K562 (cell line): ENCODE results near the gene PRR7. TPM values are rescaled to one million over a fixed set of nuclear protein-coding genes. Genes with fewer than 3 reads are reported as not detected.
A peak's percentile ranks its signal among the peaks of the same experiment; 100 is the strongest.

Source experiments
- CCNT2 ChIP-seq: IDR thresholded peaks from 2 replicates; pipeline ENCODE4 v1.6.1; 2011; ENCODE audit warnings: borderline replicate concordance, low read depth, mild to moderate bottlenecking, moderate library complexity, mixed read lengths, low read length; ENCODE audit not compliant: insufficient read length; ENCODE audit errors: extremely low read depth
- CHD1 ChIP-seq: fragments of 200-600 bp; sonication (generic); IDR thresholded peaks from one replicate; pipeline ENCODE4 v1.6.1; 2012; ENCODE audit warnings: mild to moderate bottlenecking, moderate library complexity, low read length, inconsistent platforms
- DLX4 ChIP-seq: fragments of 250-450 bp; sonication (Bioruptor Pico); IDR thresholded peaks from 2 replicates; pipeline ENCODE4 v1.6.1; 2021; ENCODE audit warnings: mild to moderate bottlenecking
- DMBX1 ChIP-seq: fragments of 250-450 bp; sonication (Bioruptor Pico); IDR thresholded peaks from 2 replicates; pipeline ENCODE4 v1.8.0; 2022; ENCODE audit warnings: inconsistent platforms, mild to moderate bottlenecking, moderate library complexity, borderline replicate concordance
- EHMT2 ChIP-seq: fragments of 450-650 bp; IDR thresholded peaks from 2 replicates; pipeline ENCODE4 v1.6.1; 2018; ENCODE audit warnings: antibody characterized with exemption
- ERF ChIP-seq: fragments of 450-650 bp; formaldehyde crosslinking; IDR thresholded peaks from 2 replicates; pipeline ENCODE4 v1.4.0; 2020; ENCODE audit warnings: mild to moderate bottlenecking, mixed read lengths
- FOXA3 ChIP-seq, 2 experiments: fragments of 450-650 bp in 1 of 2; sonication (generic) in 1 of 2; formaldehyde crosslinking; IDR thresholded peaks in 1 of 2; conservative IDR thresholded peaks in 1 of 2; 2 replicates each; pipeline versions ENCODE4 v1.4.0 to v1.8.0; 2020 to 2022; ENCODE audit warnings: mild to moderate bottlenecking in 2 of 2, missing genetic modification reagents in 1 of 2
- HMGN3 ChIP-seq: IDR thresholded peaks from 2 replicates; pipeline ENCODE4 v1.6.1; 2011; ENCODE audit warnings: borderline replicate concordance, low read depth, mild to moderate bottlenecking, mixed read lengths, low read length; ENCODE audit not compliant: insufficient read length; ENCODE audit errors: extremely low read depth
- POLR2AphosphoS2 ChIP-seq: IDR thresholded peaks from 2 replicates; pipeline ENCODE4 v1.6.1; 2012; ENCODE audit warnings: low read length, improper control_type of control experiment
- PTBP1 ChIP-seq: fragments of 200-400 bp; formaldehyde crosslinking; IDR thresholded peaks from 2 replicates; pipeline ENCODE4 v1.6.1; 2017; ENCODE audit warnings: low read depth, low read length
- RAD51 ChIP-seq: fragments of 450-650 bp; IDR thresholded peaks from 2 replicates; pipeline ENCODE4 v1.7.1; 2016; ENCODE audit warnings: low read depth, mild to moderate bottlenecking, borderline replicate concordance
- RHOXF2B ChIP-seq: fragments of 250-450 bp; sonication (Bioruptor Pico); conservative IDR thresholded peaks from 2 replicates; pipeline ENCODE4 v1.5.1; 2021
- SLC30A9 ChIP-seq: fragments of 250-450 bp; sonication (Bioruptor Pico); IDR thresholded peaks from 2 replicates; pipeline ENCODE4 v1.8.0; 2022; ENCODE audit warnings: mild to moderate bottlenecking, moderate library complexity
- TSC22D4 ChIP-seq: fragments of 450-650 bp; IDR thresholded peaks from 2 replicates; pipeline ENCODE4 v1.6.1; 2016; ENCODE audit warnings: missing genetic modification characterization, missing biosample characterization, control low read depth
- YY1 ChIP-seq, 3 experiments: IDR thresholded peaks; 2 replicates each; pipeline ENCODE4 v1.6.1; 2011; ENCODE audit warnings: low read length in 2 of 3, mild to moderate bottlenecking in 2 of 3, moderate library complexity in 2 of 3, borderline replicate concordance in 1 of 3, control low read depth in 1 of 3, low read depth in 1 of 3; ENCODE audit not compliant: insufficient read depth in 3 of 3, insufficient replicate concordance in 2 of 3, control insufficient read depth in 1 of 3, insufficient read length in 1 of 3; ENCODE audit errors: extremely low read depth in 1 of 3
- ZBTB33 ChIP-seq: sonication (generic); formaldehyde crosslinking; IDR thresholded peaks from 2 replicates; pipeline ENCODE4 v1.8.1; 2023; ENCODE audit warnings: mild to moderate bottlenecking, missing genetic modification reagents
- ZBTB7A ChIP-seq: IDR thresholded peaks from 2 replicates; pipeline ENCODE4 v1.6.1; 2011; ENCODE audit warnings: low read depth, mild to moderate bottlenecking, low read length, moderate library complexity, borderline replicate concordance; ENCODE audit not compliant: control insufficient read depth
- ZFP1 ChIP-seq: fragments of 450-650 bp; formaldehyde crosslinking; IDR thresholded peaks from 2 replicates; pipeline ENCODE4 v1.4.0; 2020; ENCODE audit warnings: mild to moderate bottlenecking, mixed read lengths
- ZNF140 ChIP-seq: fragments of 250-450 bp; sonication (Bioruptor Pico); IDR thresholded peaks from 2 replicates; pipeline ENCODE4 v1.8.0; 2021; ENCODE audit warnings: moderate library complexity, mild to moderate bottlenecking, inconsistent platforms
- ZNF263 ChIP-seq: sonication (generic); formaldehyde crosslinking; IDR thresholded peaks from 2 replicates; pipeline ENCODE4 v1.8.0; 2022; ENCODE audit warnings: mild to moderate bottlenecking, missing genetic modification reagents, borderline replicate concordance
- ZNF57 ChIP-seq: fragments of 450-650 bp; formaldehyde crosslinking; IDR thresholded peaks from 2 replicates; pipeline ENCODE4 v1.4.0; 2020; ENCODE audit warnings: mild to moderate bottlenecking, moderate library complexity
- ZNF583 ChIP-seq: fragments of 250-450 bp; sonication (Bioruptor Pico); IDR thresholded peaks from 2 replicates; pipeline ENCODE4 v1.4.0; 2020
- ZNF707 ChIP-seq: fragments of 250-450 bp; sonication (Bioruptor Pico); conservative IDR thresholded peaks from 2 replicates; pipeline ENCODE4 v1.8.0; 2022; ENCODE audit warnings: inconsistent platforms, mild to moderate bottlenecking, moderate library complexity
- polyA plus RNA-seq, 8 experiments: library from polyadenylated mRNA; depleted of rRNA in 4 of 8; stranded (reverse) in 5 of 8; unstranded in 3 of 8; fragments of >200 nt; fragmentation: Nextera tagmentation in 2 of 8; fragmentation: Illumina TruSeq in 1 of 8; extraction: Ambion mirVana in 2 of 8; extraction: Trizol in 1 of 8; gene quantifications; 2 replicates each; pipeline versions ENCODE4 v1.2.1 to v1.2.3, GENCODE V29; 2011 to 2014; ENCODE audit warnings: inconsistent platforms in 1 of 8, missing spikeins in 1 of 8
- total RNA-seq, 7 experiments: library from RNA; depleted of rRNA in 6 of 7; stranded (reverse); fragments of >200 nt in 6 of 7; fragmentation: Illumina TruSeq in 2 of 7; extraction: Trizol in 2 of 7; gene quantifications; 2 replicates each; pipeline versions ENCODE4 v1.2.1 to v1.2.3, GENCODE V29; 2011 to 2021; ENCODE audit warnings: low replicate concordance in 1 of 7
- TF ChIP-seq, protein P1 (sequence below), 2 experiments: fragments of 450-650 bp in 1 of 2; sonication (generic) in 1 of 2; formaldehyde crosslinking; conservative IDR thresholded peaks; 2 replicates each; pipeline versions ENCODE4 v1.4.0 to v1.8.1; 2020 to 2022; ENCODE audit warnings: mild to moderate bottlenecking in 1 of 2, missing genetic modification reagents in 1 of 2

Gene PRR7
- total and polyA plus RNA-seq, 9 of the 15 experiments (the other 6 are each of a cell fraction or from before 2014, with no cell fraction given): 0.80 to 11.3 (median 10.4) TPM; not detected in 4

DNA sequence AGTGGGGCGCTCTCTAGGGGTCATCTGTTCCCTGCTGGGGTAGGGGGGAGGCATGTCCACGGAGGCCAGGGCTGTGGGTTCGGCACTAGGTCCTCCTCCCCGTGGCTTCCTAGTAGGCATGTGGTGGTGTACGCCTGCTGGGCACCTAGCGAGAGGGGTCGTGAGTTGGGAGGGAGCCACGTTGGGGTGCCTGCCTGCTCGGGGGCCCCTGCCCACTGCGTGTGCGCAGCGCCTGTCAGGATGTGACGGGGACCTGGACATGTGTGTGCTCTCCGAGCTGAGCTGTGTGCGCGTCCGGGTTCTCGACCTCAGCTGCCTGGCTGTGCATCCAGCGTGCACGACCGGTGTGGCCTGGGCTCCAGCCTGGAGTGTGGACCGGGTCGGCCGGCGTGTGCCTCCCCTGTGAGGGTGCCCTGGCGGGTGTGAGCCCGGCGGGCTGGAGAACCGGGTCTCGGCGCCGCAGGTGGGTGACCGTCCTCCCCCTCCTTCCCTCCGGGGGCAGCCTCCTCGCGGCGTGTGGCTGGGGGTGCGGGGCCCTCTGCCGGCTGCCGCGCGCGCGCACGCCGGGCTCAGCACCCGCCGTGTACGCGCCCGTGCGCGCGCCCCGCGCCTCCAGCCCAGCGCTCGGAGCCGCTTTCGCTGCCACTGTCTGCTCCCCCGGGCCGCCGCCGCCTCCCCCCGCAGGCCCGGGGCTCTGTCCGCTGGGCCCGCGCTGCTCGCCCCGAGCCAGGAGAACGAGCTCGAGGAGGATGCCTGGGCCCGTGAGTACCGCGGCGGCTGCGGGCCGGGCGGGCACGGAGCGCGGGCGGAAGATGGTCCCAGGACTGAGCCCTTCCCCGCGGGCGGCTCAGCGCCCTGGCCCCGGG is at the start of gene PRR7 (continued):
- TF ChIP-seq ZNF707 (CRISPR knock-in tag): no peak
- peak; percentile 75; the same call in 1 of the 2 replicates for TF ChIP-seq ZNF583 (CRISPR knock-in tag)
- TF ChIP-seq CCNT2: peak; percentile 94
- peak; percentile 90 for TF ChIP-seq RHOXF2B (CRISPR knock-in tag)
- no peak for TF ChIP-seq ZBTB33 (CRISPR knock-in tag)
- TF ChIP-seq DMBX1 (CRISPR knock-in tag): peak; percentile 78; the same call in 1 of the 2 replicates
- no peak for TF ChIP-seq TSC22D4 (tag)
- TF ChIP-seq FOXA3 (CRISPR knock-in tag; conservative IDR thresholded peaks at IDR 0.05 in 1 of 2, IDR thresholded peaks at IDR 0.05 in 1 of 2): no peak
- TF ChIP-seq SLC30A9 (CRISPR knock-in tag): 0 out of 2 replicates have a peak, but pooled peaks have one; percentile 19
- no peak for TF ChIP-seq ZNF140 (CRISPR knock-in tag)
- no peak for TF ChIP-seq RAD51
- peak; percentile 24; the same call in 1 of the 2 replicates for TF ChIP-seq ZBTB7A
- TF ChIP-seq DLX4 (CRISPR knock-in tag): no peak
- peak in 1 of 3 experiments; percentile 5 for TF ChIP-seq YY1 (IDR thresholded peaks at IDR 0.05; ENCODE audit: borderline replicate concordance in 1 of 3, control insufficient read depth in 1 of 3, extremely low read depth in 1 of 3, insufficient read depth in 3 of 3, insufficient read length in 1 of 3, insufficient replicate concordance in 2 of 3, low read depth in 1 of 3, low read length in 2 of 3)
- TF ChIP-seq ZNF57: no peak
- no peak for TF ChIP-seq ZFP1 (CRISPR knock-in tag)
- TF ChIP-seq PTBP1: peak; percentile 96
- TF ChIP-seq HMGN3: peak; percentile 92
- TF ChIP-seq ERF (CRISPR knock-in tag): peak; percentile 91
- TF ChIP-seq POLR2AphosphoS2: peak; percentile 97; the same call in 1 of the 2 replicates
- no peak for TF ChIP-seq EHMT2
- TF ChIP-seq ZNF263 (CRISPR knock-in tag): 0 out of 2 replicates have a peak, but pooled peaks have one; percentile 39
- TF ChIP-seq, protein P1, sequence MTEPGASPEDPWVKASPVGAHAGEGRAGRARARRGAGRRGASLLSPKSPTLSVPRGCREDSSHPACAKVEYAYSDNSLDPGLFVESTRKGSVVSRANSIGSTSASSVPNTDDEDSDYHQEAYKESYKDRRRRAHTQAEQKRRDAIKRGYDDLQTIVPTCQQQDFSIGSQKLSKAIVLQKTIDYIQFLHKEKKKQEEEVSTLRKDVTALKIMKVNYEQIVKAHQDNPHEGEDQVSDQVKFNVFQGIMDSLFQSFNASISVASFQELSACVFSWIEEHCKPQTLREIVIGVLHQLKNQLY (CRISPR knock-in tag; conservative IDR thresholded peaks at IDR 0.05): no peak
- TF ChIP-seq CHD1: peak; percentile 54
